ENCODE data around the gene IL17B.
A peak's percentile ranks its signal among the peaks of the same experiment; 100 is the strongest.

IL17B gene

DNA sequence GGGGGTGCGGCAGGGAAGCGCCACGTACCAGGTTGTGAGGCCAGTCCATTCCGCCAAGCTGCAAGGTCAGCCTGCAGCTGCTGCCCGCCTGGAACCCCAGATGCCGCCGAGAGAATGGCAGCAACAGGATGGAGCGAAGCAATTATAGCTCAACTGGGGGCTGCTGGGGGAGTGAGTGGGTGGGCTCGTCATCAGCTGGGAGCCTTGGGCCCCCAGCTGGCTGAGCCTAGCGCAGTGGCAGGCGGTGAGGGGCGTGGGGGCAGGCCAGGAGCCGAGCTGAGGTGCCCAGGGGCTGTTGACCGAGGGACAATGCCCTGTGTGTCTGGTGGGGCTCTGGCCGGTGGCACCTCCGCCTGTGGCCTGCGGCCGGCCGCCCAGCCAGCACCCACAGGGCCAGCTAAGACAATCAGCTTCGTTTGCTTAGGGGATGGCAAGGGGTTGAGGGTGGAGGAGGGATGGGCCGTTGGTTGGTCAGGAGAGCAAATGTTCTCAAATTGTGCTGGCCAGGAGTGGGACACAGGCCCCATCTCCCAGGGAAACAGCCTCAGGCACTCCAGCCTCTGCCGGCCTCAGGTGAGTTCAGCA is at the start of gene IL17B:
IL17B (minus strand) TSS at position 116 of the 585 bp plus-strand sequence; CDS start at position 49, 67 bp downstream.
- no peak within 1 kb of the TSS for H3K4me3 ChIP-seq (ENCODE audit: low read depth, low read length)
- TF ChIP-seq, protein P1, sequence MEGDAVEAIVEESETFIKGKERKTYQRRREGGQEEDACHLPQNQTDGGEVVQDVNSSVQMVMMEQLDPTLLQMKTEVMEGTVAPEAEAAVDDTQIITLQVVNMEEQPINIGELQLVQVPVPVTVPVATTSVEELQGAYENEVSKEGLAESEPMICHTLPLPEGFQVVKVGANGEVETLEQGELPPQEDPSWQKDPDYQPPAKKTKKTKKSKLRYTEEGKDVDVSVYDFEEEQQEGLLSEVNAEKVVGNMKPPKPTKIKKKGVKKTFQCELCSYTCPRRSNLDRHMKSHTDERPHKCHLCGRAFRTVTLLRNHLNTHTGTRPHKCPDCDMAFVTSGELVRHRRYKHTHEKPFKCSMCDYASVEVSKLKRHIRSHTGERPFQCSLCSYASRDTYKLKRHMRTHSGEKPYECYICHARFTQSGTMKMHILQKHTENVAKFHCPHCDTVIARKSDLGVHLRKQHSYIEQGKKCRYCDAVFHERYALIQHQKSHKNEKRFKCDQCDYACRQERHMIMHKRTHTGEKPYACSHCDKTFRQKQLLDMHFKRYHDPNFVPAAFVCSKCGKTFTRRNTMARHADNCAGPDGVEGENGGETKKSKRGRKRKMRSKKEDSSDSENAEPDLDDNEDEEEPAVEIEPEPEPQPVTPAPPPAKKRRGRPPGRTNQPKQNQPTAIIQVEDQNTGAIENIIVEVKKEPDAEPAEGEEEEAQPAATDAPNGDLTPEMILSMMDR (IDR thresholded peaks at IDR 0.05; ENCODE audit: low read depth, low read length, missing control alignments) = no peak
- no peak for DNase-seq (ENCODE audit: low read depth)
- in situ Hi-C loops (cut with HindIII; ENCODE audit: low sequenced_read_pairs) = no loop called here

- in situ Hi-C loops (cut with HindIII; ENCODE audit: low sequenced_read_pairs) = no loop called here
- DNase-seq (ENCODE audit: low read depth) = no peak
- TF ChIP-seq, protein P1 (IDR thresholded peaks at IDR 0.05; ENCODE audit: low read depth, low read length, missing control alignments) = no peak
- no peak overlapping the region for H3K4me3 ChIP-seq (ENCODE audit: low read depth, low read length)
These were observed 48.9 kb upstream of the IL17B start for GRCh38 chr5:149428032-149428431.

DNA sequence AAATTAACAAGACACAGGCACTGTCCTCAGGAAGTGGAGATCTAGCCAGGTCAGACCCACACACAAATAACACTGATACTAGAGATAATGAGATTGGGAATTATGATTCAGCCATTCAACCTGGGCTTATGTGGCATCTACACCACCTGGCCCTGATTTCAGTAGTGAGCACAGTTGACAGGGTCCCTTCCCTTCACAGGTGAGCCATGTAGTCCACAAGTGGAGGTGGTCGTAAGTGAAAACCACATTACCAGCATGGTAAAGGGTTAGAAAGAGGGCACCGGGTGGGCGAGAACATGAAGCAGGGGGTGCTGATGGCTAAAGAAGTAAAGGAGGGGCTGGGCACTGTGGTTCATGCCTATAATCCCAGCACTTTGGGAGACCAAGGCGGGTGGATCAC is 48.3 kb upstream of the IL17B start:
- TF ChIP-seq, protein P1 (IDR thresholded peaks at IDR 0.05; ENCODE audit: low read depth, low read length, missing control alignments) = no peak
- no peak overlapping the region for H3K4me3 ChIP-seq (ENCODE audit: low read depth, low read length)
- in situ Hi-C loops (cut with HindIII; ENCODE audit: low sequenced_read_pairs) = no loop called here
- no peak for DNase-seq (ENCODE audit: low read depth)

- in situ Hi-C loops (cut with HindIII; ENCODE audit: low sequenced_read_pairs) = no loop called here
- TF ChIP-seq, protein P1 (IDR thresholded peaks at IDR 0.05; ENCODE audit: low read depth, low read length, missing control alignments) = no peak
- DNase-seq (ENCODE audit: low read depth) = peak; percentile 32
- H3K4me3 ChIP-seq (ENCODE audit: low read depth, low read length) = no peak overlapping the region
These were observed 47.8 kb upstream of the IL17B start for GRCh38 chr5:149426931-149427330.

GRCh38 chr5:149425729-149426128 is 46.6 kb upstream of the IL17B start:
- no peak overlapping the region for H3K4me3 ChIP-seq (ENCODE audit: low read depth, low read length)
- TF ChIP-seq, protein P1 (IDR thresholded peaks at IDR 0.05; ENCODE audit: low read depth, low read length, missing control alignments) = no peak
- DNase-seq (ENCODE audit: low read depth) = no peak
- in situ Hi-C loops (cut with HindIII; ENCODE audit: low sequenced_read_pairs) = no loop called here

DNA sequence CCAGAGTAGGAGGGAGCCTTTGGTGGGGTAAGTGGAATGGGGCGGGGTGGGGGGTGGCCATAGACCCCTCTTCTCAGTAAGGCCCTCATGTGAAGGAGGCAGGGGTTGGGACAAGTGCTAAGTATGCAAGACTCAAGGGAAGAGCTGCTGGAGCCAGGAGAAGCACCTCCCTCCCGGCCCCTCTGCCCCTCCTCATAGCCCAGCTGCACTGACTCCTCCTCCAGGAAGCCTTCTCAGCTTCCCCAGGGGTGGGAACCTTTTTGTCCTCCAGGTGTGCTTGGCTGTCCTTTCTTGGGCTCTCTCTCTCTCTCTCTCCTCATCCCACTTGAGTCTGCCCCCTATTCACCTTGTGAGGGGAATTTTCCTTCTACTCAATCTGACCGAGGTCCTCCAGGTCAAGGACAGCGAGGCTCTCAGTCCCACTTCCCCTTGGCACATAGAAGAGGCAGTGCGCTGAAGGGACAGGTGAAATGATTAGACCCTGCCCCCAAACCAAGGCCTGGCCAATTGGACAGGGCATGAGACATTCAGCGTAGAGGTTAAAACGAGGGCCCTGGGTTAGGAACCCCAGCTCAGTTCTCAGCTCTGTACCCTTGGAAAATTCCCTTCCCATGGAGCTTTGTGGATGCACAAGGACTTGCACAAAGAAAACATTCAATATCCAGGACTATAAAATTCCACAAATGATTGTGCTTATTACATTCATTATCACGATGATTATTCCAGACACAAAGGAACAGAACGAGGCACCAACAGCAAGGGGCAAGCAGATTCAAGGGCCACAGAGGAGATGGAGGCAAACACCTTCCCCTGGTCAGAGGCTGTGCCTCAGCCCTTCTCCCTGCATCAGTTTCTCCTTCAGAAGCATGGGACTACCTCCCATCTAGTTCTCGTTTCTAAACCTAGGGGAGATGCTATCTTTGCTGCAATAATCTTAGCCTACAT is 45.6 kb upstream of the IL17B start:
- no peak overlapping the region for H3K4me3 ChIP-seq (ENCODE audit: low read depth, low read length)
- TF ChIP-seq, protein P1 (IDR thresholded peaks at IDR 0.05; ENCODE audit: low read depth, low read length, missing control alignments) = no peak
- in situ Hi-C loops (cut with HindIII; ENCODE audit: low sequenced_read_pairs) = no loop called here
- no peak for DNase-seq (ENCODE audit: low read depth)
